HG02981 (cell line): ENCODE results near the gene IDH1.
"Not testable (repeated sequence)": the region's sequence is repeated elsewhere in the genome, so short reads cannot be mapped to it uniquely, and the experiment has no call there.

Experiments
- ATAC-seq: cut with Tn5 transposase; IDR thresholded peaks from one replicate; pipeline ENCODE4 v1.9.1; 2021; ENCODE audit warnings: mild to moderate bottlenecking, moderate library complexity; ENCODE audit not compliant: unreplicated experiment

The IDH1 gene

GRCh38 chr2:208254871-208255556, at the start of gene IDH1:
Gene IDH1, minus strand, starts transcription at chr2:208255071. Its CDS starts 3,520 bp downstream, at chr2:208251551.
- peak; percentile 74 for ATAC-seq

DNA sequence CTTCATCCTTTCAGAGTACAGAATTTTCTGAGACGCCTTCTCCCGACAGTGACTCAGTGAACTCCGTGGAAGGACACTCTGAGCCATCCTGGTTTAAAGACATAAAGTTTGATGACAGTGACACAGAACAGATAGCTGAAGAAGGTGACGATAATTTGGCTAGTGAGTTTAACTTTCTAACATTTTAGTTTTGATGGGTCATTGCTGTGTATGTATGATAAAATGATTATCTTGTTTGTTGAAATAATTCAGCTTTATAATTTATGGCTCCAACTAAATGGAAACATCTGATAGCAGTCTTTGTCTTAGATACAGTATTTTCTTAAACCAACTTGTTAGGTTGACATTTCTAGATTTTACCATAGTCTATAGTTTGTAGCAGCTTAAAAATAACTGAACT, 49.3 kb upstream of the IDH1 start:
- ATAC-seq: no peak

DNA sequence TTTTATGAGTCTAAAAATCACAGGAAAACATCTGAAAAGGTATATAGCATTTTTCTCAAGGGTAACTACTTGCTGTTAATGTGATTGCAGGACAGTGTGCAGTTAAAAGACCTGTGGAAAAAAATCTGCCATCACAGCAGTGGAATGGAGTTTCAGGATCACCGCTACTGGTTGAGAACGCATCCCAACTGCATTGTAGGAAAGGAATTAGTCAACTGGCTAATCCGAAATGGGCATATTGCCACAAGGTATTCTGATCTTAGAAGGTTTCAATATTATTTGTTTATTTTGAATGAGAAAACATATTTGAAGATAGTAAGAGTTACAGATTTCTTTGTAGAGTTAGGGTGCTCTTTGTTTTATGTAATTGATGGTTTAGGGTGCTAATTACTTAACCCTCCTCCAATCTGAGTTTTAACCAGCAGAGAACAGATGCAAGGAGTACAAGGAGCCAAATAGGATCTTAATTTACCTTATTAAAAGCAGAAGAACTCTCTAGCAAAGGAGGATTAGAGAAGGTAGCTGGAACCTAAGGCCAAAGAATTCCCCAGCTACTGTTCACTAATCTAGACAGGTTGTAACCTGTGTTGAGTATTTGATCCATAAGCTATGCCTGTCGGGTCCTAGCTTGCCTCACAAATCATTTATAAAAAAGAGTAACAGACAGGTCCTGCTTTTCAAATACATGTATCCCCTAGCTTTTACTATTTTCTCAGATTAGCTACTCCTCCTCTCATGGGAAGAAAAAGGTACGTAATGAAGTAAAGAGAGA, 46.2 kb upstream of the IDH1 start:
- no peak for ATAC-seq

GRCh38 chr2:208297961-208298360, 43.1 kb upstream of the IDH1 start:
- no peak for ATAC-seq

GRCh38 chr2:208296610-208297009, 41.7 kb upstream of the IDH1 start:
- no peak for ATAC-seq

DNA sequence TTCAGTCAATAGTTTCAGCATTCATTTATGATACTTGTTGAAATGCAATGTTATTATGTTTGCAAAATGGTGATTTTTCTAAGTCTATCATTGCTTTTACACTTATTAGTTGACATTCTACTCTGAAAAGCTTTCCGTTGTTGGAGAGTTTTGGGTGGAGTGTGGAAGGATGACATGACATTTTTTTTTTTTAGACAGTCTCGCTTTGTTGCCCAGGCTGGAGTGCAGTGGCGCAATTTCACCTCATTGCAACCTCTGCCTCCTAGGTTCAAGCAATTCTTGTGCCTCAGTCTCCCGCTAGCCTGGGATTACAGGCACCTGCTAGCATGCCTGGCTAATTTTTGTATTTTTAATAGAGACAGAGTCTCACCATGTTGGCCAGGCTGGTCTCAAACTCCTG, 41.0 kb upstream of the IDH1 start:
- no peak for ATAC-seq

DNA sequence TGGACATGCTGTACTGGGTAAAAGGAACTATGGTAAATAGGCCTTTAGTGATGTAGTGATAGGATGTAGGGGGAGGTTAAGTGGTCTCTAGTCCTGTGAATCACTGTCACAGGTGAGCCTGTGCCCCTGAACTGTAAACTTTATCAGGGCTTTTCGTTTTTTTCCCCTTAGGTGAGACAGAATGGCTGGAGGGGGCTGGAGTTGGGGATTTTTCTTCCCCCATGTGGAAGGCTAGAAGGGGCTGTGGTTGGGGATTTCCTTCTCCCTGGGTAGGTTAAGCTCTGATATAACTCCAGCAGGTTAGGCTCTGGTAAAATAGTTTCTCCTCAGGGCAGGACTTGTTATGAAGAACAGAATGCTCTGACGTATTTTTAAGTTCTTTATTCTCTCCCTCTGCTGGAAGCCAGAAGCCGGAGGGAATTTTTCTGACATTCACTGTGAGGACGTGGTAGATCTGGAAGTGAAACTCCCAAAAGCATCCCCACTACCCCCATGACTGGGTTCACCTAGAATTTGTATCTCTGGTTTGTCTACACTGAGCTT, 39.7 kb upstream of the IDH1 start:
- ATAC-seq: peak; percentile 65

GRCh38 chr2:208285853-208286252, 31.0 kb upstream of the IDH1 start:
- no peak for ATAC-seq

GRCh38 chr2:208280933-208281332, 26.1 kb upstream of the IDH1 start:
- no peak for ATAC-seq

- no peak for ATAC-seq
These were observed 25.4 kb upstream of the IDH1 start for GRCh38 chr2:208280234-208280633.

GRCh38 chr2:208279236-208279635, 24.4 kb upstream of the IDH1 start:
- no peak for ATAC-seq

GRCh38 chr2:208278549-208278948, 23.7 kb upstream of the IDH1 start:
- ATAC-seq: no peak

DNA sequence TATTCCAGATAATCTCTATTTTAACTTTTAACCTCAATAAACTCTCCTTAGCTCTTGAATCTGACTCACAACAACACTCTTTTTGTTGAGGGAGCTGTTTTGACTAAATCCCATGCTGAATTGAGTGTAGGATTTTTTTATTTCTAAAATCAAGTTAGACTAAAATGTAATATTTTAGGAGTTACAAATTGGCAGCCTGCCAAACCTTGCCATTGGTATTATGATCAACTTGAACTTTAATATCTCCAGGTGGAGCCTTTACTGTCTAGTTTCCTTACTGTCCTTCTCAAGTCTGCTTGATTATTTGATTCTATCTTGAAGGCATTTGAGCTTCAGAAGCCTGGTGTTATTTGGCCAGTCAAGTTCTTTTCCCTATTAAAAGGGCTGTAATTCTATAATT, 19.9 kb upstream of the IDH1 start:
- ATAC-seq: no peak

GRCh38 chr2:208269091-208269490, 14.2 kb upstream of the IDH1 start:
- ATAC-seq: no peak

GRCh38 chr2:208268156-208268952, 13.5 kb upstream of the IDH1 start:
- no peak for ATAC-seq

- not testable (repeated sequence) for ATAC-seq
These were observed 12.7 kb upstream of the IDH1 start for GRCh38 chr2:208267526-208267925.

- ATAC-seq: no peak
These were observed 12.1 kb upstream of the IDH1 start for GRCh38 chr2:208266936-208267335.

DNA sequence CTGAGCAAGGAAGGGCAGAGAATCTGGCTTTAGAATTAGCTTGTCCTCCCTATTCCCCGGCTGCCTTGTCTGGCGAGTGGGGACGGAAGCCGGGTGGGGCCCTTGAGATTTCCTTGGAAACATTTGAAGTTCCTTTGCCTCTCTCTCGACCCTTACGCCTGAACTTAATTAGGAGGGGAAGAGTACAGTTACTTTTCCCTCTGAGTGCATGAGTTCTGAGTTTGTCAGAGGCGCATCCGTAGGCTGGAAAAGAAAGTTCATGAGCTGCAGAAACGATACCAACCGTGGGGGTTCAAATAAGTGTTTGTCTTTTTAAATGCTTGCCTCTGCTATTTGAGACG, 11.7 kb upstream of the IDH1 start:
- peak; percentile 4 for ATAC-seq

GRCh38 chr2:208265801-208266552, 11.1 kb upstream of the IDH1 start, which contains the start of gene PIKFYVE:
Gene PIKFYVE, plus strand, starts transcription at chr2:208266255. Its CDS starts 5,265 bp downstream, at chr2:208271520.
- peak; percentile 79 for ATAC-seq

DNA sequence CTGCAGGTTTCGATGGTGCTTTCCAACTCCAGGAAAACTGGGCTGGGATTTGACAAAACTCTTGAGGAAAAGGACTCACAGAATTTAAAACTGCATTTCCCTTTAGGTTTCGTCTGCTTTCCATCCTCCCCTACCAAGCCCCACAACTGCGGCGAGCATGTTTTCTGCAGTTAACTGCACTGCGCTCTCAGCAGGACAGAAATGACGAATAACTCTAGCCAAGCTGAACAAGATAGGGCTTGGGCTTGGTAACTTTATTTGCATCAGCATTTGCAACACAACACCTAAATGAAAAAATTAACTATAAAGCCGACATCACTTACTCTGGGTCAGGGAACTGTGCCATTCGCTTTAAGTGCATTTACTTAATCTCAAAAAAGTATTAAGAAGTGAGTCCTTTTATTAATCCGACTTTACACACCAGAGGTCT, 10.5 kb upstream of the IDH1 start:
- ATAC-seq: peak; percentile 42
